PC-9 (cell line): Measurements from ENCODE around the gene KCNMB2. TPM values are rescaled to one million over a fixed set of nuclear protein-coding genes. Genes with fewer than 3 reads are reported as not detected.

Experiments
- BruUV-seq: library from RNA; stranded (reverse); fragments of 400-500 nt; replicated peaks from 2 replicates; lab custom pipeline; 2021; lab: Mats Ljungman, UMichigan
- CTCF ChIA-PET: fragments of 300-600 bp; sonication (Branson Sonifier 250); formaldehyde crosslinking; loops from one replicate; lab custom pipeline; 2022; ENCODE audit warnings: antibody characterized with exemption; lab: Charles Lee
- POLR2A ChIA-PET: fragments of 300-600 bp; sonication (Branson Sonifier 250); formaldehyde crosslinking; loops from one replicate; lab custom pipeline; 2022; ENCODE audit warnings: antibody characterized with exemption; ENCODE audit not compliant: unreplicated experiment; lab: Charles Lee
- DNase-seq, 2 experiments: peaks; one replicate each; pipeline versions ENCODE4 v3.0.0 to v3.0.0-alpha.2; 2015 to 2022; ENCODE audit warnings: mixed read lengths in 1 of 2
- H2AFZ ChIP-seq: fragments of 200-600 bp; sonication (generic); 2 replicates; pipeline ENCODE4 v1.8.1; 2017; ENCODE audit warnings: antibody characterized with exemption
- H3F3A ChIP-seq: fragments of 200-600 bp; sonication (generic); 2 replicates; pipeline ENCODE4 v1.8.1; 2017; ENCODE audit warnings: antibody characterized with exemption, mild to moderate bottlenecking, low read depth; ENCODE audit not compliant: insufficient read depth
- H3K27ac ChIP-seq: fragments of 200-600 bp; sonication (generic); 2 replicates; pipeline ENCODE4 v1.6.1; 2016; ENCODE audit warnings: mixed run types
- H3K27me3 ChIP-seq: fragments of 200-600 bp; sonication (generic); 2 replicates; pipeline ENCODE4 v1.6.1; 2016; ENCODE audit warnings: low read depth, mixed run types; ENCODE audit not compliant: insufficient read depth
- H3K36me3 ChIP-seq: fragments of 200-600 bp; sonication (generic); 2 replicates; pipeline ENCODE4 v1.6.1; 2016; ENCODE audit warnings: low read depth, mixed run types
- H3K4me1 ChIP-seq: fragments of 200-600 bp; sonication (generic); replicated peaks from 2 replicates; pipeline ENCODE4 v1.6.1; 2016; ENCODE audit warnings: mixed run types; ENCODE audit not compliant: insufficient read depth
- H3K4me2 ChIP-seq: fragments of 200-600 bp; sonication (generic); 2 replicates; pipeline ENCODE4 v1.6.1; 2017; ENCODE audit warnings: mixed run types
- H3K4me3 ChIP-seq: fragments of 200-600 bp; sonication (generic); 2 replicates; pipeline ENCODE4 v1.6.1; 2016; ENCODE audit warnings: mixed run types
- H3K79me2 ChIP-seq: fragments of 200-600 bp; sonication (generic); 2 replicates; pipeline ENCODE4 v1.6.1; 2017; ENCODE audit warnings: low read depth, mixed run types
- H3K9me2 ChIP-seq: fragments of 200-600 bp; sonication (generic); 2 replicates; pipeline ENCODE4 v1.8.1; 2017; ENCODE audit warnings: mild to moderate bottlenecking; ENCODE audit not compliant: insufficient read depth
- H3K9me3 ChIP-seq: fragments of 200-600 bp; sonication (generic); 2 replicates; pipeline ENCODE4 v1.8.1; 2016; ENCODE audit warnings: low read depth; ENCODE audit not compliant: insufficient read depth
- H4K20me1 ChIP-seq: fragments of 200-600 bp; sonication (generic); 2 replicates; pipeline ENCODE4 v1.8.1; 2017; ENCODE audit not compliant: insufficient read depth
- CTCF ChIP-seq: fragments of 200-600 bp; sonication (generic); conservative IDR thresholded peaks from 2 replicates; pipeline ENCODE4 v1.6.1; 2017; ENCODE audit warnings: mixed run types, antibody characterized with exemption, mild to moderate bottlenecking, moderate library complexity
- EZH2 ChIP-seq: fragments of 200-600 bp; sonication (generic); IDR thresholded peaks from 2 replicates; pipeline ENCODE4 v1.8.0; 2017; ENCODE audit warnings: antibody characterized with exemption, low read depth
- intact Hi-C: fragments of 100-400 bp; cut with micrococcal nuclease; formaldehyde crosslinking; loops from one replicate; pipeline ENCODE4 v1.10.0; 2022; ENCODE audit not compliant: unreplicated experiment
- total RNA-seq: library from RNA; stranded (reverse); gene quantifications from 2 replicates; pipeline ENCODE4 v1.2.3, GENCODE V29; 2021

The KCNMB2 gene
- total RNA-seq, 1 experiment from 2014 or later, result not detected

- Histone ChIP-seq H3K36me3 (no peaks in the 10 kb centered on the region), H3K9me2 (no peaks in the 10 kb centered on the region), H3F3A (no peaks in the 10 kb centered on the region), H3K79me2 (no peaks in the 10 kb centered on the region), H3K27ac (no peak overlapping the region), H4K20me1 (no peaks in the 10 kb centered on the region), H3K4me2 (no peak overlapping the region), H2AFZ (no peak overlapping the region), H3K4me1 (no peaks in the 10 kb centered on the region), H3K9me3 (no peaks in the 10 kb centered on the region), H3K4me3 (no peak overlapping the region), H3K27me3 (no peaks in the 10 kb centered on the region)
- ChIA-PET CTCF (no interaction called here), POLR2A (interaction anchor here (0.6 kb wide), 1 partner anchor 18 kb away, joined by 5 read pairs; no protein-coding TSS in a partner anchor)
- intact Hi-C loops, result no loop called here
- no peak for TF ChIP-seq CTCF
- no peak for TF ChIP-seq EZH2
- BruUV-seq, result no TSS peak
- DNase-seq, result no peak
Measured at GRCh38 chr3:178504128-178504527, 32.1 kb upstream of the KCNMB2 start.

- Histone ChIP-seq H3K79me2 (no peaks in the 10 kb centered on the region), H3K36me3 (no peaks in the 10 kb centered on the region), H3F3A (no peaks in the 10 kb centered on the region), H4K20me1 (no peaks in the 10 kb centered on the region), H3K4me2 (no peak overlapping the region), H3K9me3 (no peaks in the 10 kb centered on the region), H3K27ac (no peak overlapping the region), H3K9me2 (no peaks in the 10 kb centered on the region), H2AFZ (no peak overlapping the region), H3K4me1 (no peaks in the 10 kb centered on the region), H3K27me3 (no peaks in the 10 kb centered on the region), H3K4me3 (no peak overlapping the region)
- DNase-seq, result no peak
- CTCF ChIA-PET, result no interaction called here
- POLR2A ChIA-PET, result no interaction called here
- no peak for TF ChIP-seq CTCF
- no peak for TF ChIP-seq EZH2
- no TSS peak for BruUV-seq
- intact Hi-C loops, result no loop called here
Measured at GRCh38 chr3:178505832-178506231, 30.4 kb upstream of the KCNMB2 start.

GRCh38 chr3:178507507-178508442 is 28.5 kb upstream of the KCNMB2 start:
- Histone ChIP-seq H3K79me2 (no peaks in the 10 kb centered on the region), H4K20me1 (no peaks in the 10 kb centered on the region), H3K4me1 (no peaks in the 10 kb centered on the region), H3K4me2 (no peak overlapping the region), H3K27ac (no peak overlapping the region), H3K9me3 (no peaks in the 10 kb centered on the region), H2AFZ (no peak overlapping the region), H3K27me3 (no peaks in the 10 kb centered on the region), H3K36me3 (no peaks in the 10 kb centered on the region), H3K4me3 (no peak overlapping the region), H3F3A (no peaks in the 10 kb centered on the region), H3K9me2 (no peaks in the 10 kb centered on the region)
- ChIA-PET CTCF (no interaction called here), POLR2A (no interaction called here)
- BruUV-seq, result no TSS peak
- intact Hi-C loops, result no loop called here
- TF ChIP-seq CTCF (no peak), EZH2 (no peak)
- DNase-seq, result no peak
